GM12878 (cell line): ENCODE data around the gene OGFR. TPM values are rescaled to one million over a fixed set of nuclear protein-coding genes. Genes with fewer than 3 reads are reported as not detected.

Experiments used
- ATAC-seq: fragments of 200-7000 bp; cut with Tn5 transposase; 3 replicates; pipeline ENCODE4 v1.9.1; 2020; ENCODE audit warnings: mild to moderate bottlenecking, moderate library complexity
- BruUV-seq: library from RNA; stranded (reverse); fragments of 400-500 nt; replicated peaks from 2 replicates; lab custom pipeline; 2021; lab: Mats Ljungman, UMichigan
- CTCF ChIA-PET: fragments of 300-600 bp; sonication (Branson Sonifier 250); formaldehyde crosslinking; extraction: SDS; loops from one replicate; lab custom pipeline; 2021; ENCODE audit warnings: inconsistent platforms; lab: Yijun Ruan, JAX
- POLR2A ChIA-PET: fragments of 350-600 bp; formaldehyde crosslinking; extraction: SDS; loops from one replicate; lab custom pipeline; 2021; ENCODE audit warnings: inconsistent platforms; lab: Charles Lee
- RAD21 ChIA-PET: fragments of 300-600 bp; sonication (Branson Sonifier 250); formaldehyde crosslinking; loops from one replicate; lab custom pipeline; 2023; ENCODE audit warnings: antibody characterized with exemption; ENCODE audit not compliant: unreplicated experiment; lab: Charles Lee
- SMC1A ChIA-PET: fragments of 300-600 bp; sonication (Branson Sonifier 250); formaldehyde crosslinking; loops from one replicate; lab custom pipeline; 2023; ENCODE audit not compliant: unreplicated experiment, uncharacterized antibody; lab: Charles Lee
- DNase-seq: peaks from one replicate; pipeline ENCODE4 v3.0.0-alpha.2; 2011; ENCODE audit warnings: low read depth, low spot score
- FAIRE-seq: peaks from 3 replicates; lab custom pipeline; 2011; peaks lifted over from hg19 to GRCh38; lab: Jason Lieb, UNC
- H2AFZ ChIP-seq: 2 replicates; pipeline ENCODE4 v1.6.0; 2011; ENCODE audit warnings: low read depth, low read length, control low read depth; ENCODE audit not compliant: control insufficient read depth
- H3K27ac ChIP-seq: 2 replicates; pipeline ENCODE4 v1.5.1; 2011; ENCODE audit warnings: control low read depth; ENCODE audit not compliant: control insufficient read depth, insufficient read depth
- H3K27me3 ChIP-seq, 2 experiments: replicated peaks in 1 of 2; 2 replicates each; pipeline versions ENCODE4 v1.6.0 to v1.6.1; 2011; ENCODE audit warnings: low read length in 1 of 2; ENCODE audit not compliant: control insufficient read depth in 2 of 2, insufficient read depth in 2 of 2
- H3K36me3 ChIP-seq, 2 experiments: 2 replicates each; pipeline ENCODE4 v1.5.1; 2011; ENCODE audit warnings: low read length in 1 of 2; ENCODE audit not compliant: control insufficient read depth in 2 of 2, insufficient read depth in 2 of 2
- H3K4me1 ChIP-seq: 2 replicates; pipeline ENCODE4 v1.6.1; 2011; ENCODE audit warnings: mild to moderate bottlenecking, low read length, moderate library complexity, mixed read lengths; ENCODE audit not compliant: control insufficient read depth, insufficient read depth
- H3K4me2 ChIP-seq: 2 replicates; pipeline ENCODE4 v1.6.0; 2011; ENCODE audit warnings: control low read depth; ENCODE audit not compliant: control insufficient read depth, insufficient read depth
- H3K4me3 ChIP-seq: fragments of 200-600 bp; sonication (generic); 2 replicates; pipeline ENCODE4 v1.5.1; 2016
- H3K79me2 ChIP-seq: 2 replicates; pipeline ENCODE4 v1.6.0; 2011; ENCODE audit warnings: low read length; ENCODE audit not compliant: control insufficient read depth, insufficient read depth
- H3K9ac ChIP-seq: 2 replicates; pipeline ENCODE4 v1.8.0; 2011; ENCODE audit warnings: low read length, control low read depth, mixed read lengths; ENCODE audit not compliant: control insufficient read depth, insufficient read depth
- H3K9me3 ChIP-seq: replicated peaks from 3 replicates; pipeline ENCODE4 v1.5.1; 2011; ENCODE audit warnings: mild to moderate bottlenecking, low read length; ENCODE audit not compliant: control insufficient read depth, insufficient read depth
- H4K20me1 ChIP-seq: 2 replicates; pipeline ENCODE4 v1.6.0; 2011; ENCODE audit not compliant: control insufficient read depth, insufficient read depth
- FOS ChIP-seq: IDR thresholded peaks from 3 replicates; pipeline ENCODE4 v1.6.1; 2011; ENCODE audit warnings: borderline replicate concordance; ENCODE audit not compliant: insufficient read length; ENCODE audit errors: extremely low read depth
- SKIL ChIP-seq: fragments of 450-650 bp; IDR thresholded peaks from 2 replicates; pipeline ENCODE4 v1.6.1; 2017; ENCODE audit warnings: mild to moderate bottlenecking, low read depth, inconsistent platforms; ENCODE audit not compliant: poor library complexity, severe bottlenecking
- STAT1 ChIP-seq: fragments of 450-650 bp; conservative IDR thresholded peaks from 2 replicates; pipeline ENCODE4 v1.6.1; 2014; ENCODE audit warnings: antibody characterized with exemption, mild to moderate bottlenecking
- STAT3 ChIP-seq: IDR thresholded peaks from 2 replicates; pipeline ENCODE4 v1.6.1; 2011; ENCODE audit warnings: low read depth, low read length, improper control_type of control experiment
- WGBS: methylation state at CpG from one replicate; pipeline ENCODE4 v1.1.6; 2016; ENCODE audit warnings: low lambda C conversion rate; ENCODE audit not compliant: insufficient replicate concordance, insufficient coverage; ENCODE audit errors: missing lambda C conversion rate; 5-methylcytosine and 5-hydroxymethylcytosine counted together
- in situ Hi-C: fragments of 300-500 bp; cut with MboI; formaldehyde crosslinking; loops from 9 replicates; pipeline ENCODE4 v1.14.3; 2018; ENCODE audit warnings: mixed read lengths
- intact Hi-C: fragments of 100-400 bp; cut with micrococcal nuclease; formaldehyde crosslinking; loops from one replicate; pipeline ENCODE4 v1.14.2; 2022; ENCODE audit not compliant: unreplicated experiment
- polyA plus RNA-seq, 11 experiments: library from polyadenylated mRNA; depleted of rRNA in 4 of 11; unstranded in 6 of 11; stranded (reverse) in 5 of 11; fragments of >200 nt; fragmentation: Nextera tagmentation in 4 of 11; fragmentation: Illumina TruSeq in 1 of 11; extraction: Ambion mirVana in 4 of 11; extraction: Trizol in 1 of 11; gene quantifications; 1 replicate in 1 of 11; 2 replicates in 10 of 11; pipeline versions ENCODE4 v1.2.1 to v1.2.3, GENCODE V29; 2011 to 2016; ENCODE audit warnings: inconsistent platforms in 2 of 11, missing spikeins in 2 of 11, low read depth in 1 of 11
- total RNA-seq, 4 experiments: library from RNA; depleted of rRNA in 3 of 4; stranded (reverse); fragments of >200 nt in 3 of 4; fragmentation: Illumina TruSeq in 1 of 4; extraction: Trizol in 1 of 4; gene quantifications; 2 replicates each; pipeline versions ENCODE4 v1.2.1 to v1.2.3, GENCODE V29; 2013 to 2021

The OGFR gene
- total and polyA plus RNA-seq, 10 of the 15 experiments (the other 5 are each of a cell fraction or from before 2014, with no cell fraction given): 0.72 to 62.1 (median 27.3) TPM

GRCh38 chr20:62840244-62841197 lies 35.9 kb downstream of the OGFR start:
- Histone ChIP-seq H3K27me3 (no peaks in the 10 kb centered on the region; a peak in 1 of 4 replicates), H3K4me2 (no peak overlapping the region), H3K36me3 (no peaks in the 10 kb centered on the region), H3K9ac (no peak overlapping the region), H3K4me3 (no peak overlapping the region), H3K79me2 (no peaks in the 10 kb centered on the region), H4K20me1 (no peaks in the 10 kb centered on the region; the same call in 1 of the 2 replicates), H3K4me1 (peaks cover 6% of the 10 kb centered on the region), H3K27ac (no peak overlapping the region), H2AFZ (no peak overlapping the region), H3K9me3 (no peaks in the 10 kb centered on the region)
- intact Hi-C loops (no loop called here), in situ Hi-C loops (no loop called here)
- no peak for ATAC-seq
- POLR2A ChIA-PET: no interaction called here
- RAD21 ChIA-PET: no interaction called here
- TF ChIP-seq STAT3 (no peak), SKIL (no peak), STAT1 (no peak), FOS (no peak)
- no TSS peak for BruUV-seq
- no peak for FAIRE-seq
- SMC1A ChIA-PET: no interaction called here
- CTCF ChIA-PET: no interaction called here
- DNase-seq: no peak
- WGBS: 80% methylated on average over 45 of the region's 45 CpGs
